HL-60/S4 (cell line): ENCODE data around the gene HPCAL4.

Experiments
- in situ Hi-C: fragments of 300-500 bp; cut with MboI; formaldehyde crosslinking; loops from 2 replicates; pipeline ENCODE4 v1.14.3; 2022; ENCODE audit warnings: low sequenced_read_pairs

HPCAL4 gene

GRCh38 chr1:39631361-39632322 is 59.6 kb downstream of the HPCAL4 start:
- in situ Hi-C loops, result no loop called here

- in situ Hi-C loops, result no loop called here
These were observed 62.4 kb downstream of the HPCAL4 start for GRCh38 chr1:39628807-39629350.
